HG02571 (cell line): ENCODE results near the gene GOLPH3L.
"Not testable (repeated sequence)": the region's sequence is repeated elsewhere in the genome, so short reads cannot be mapped to it uniquely, and the experiment has no call there.

Experiments
- ATAC-seq: cut with Tn5 transposase; IDR thresholded peaks from one replicate; pipeline ENCODE4 v1.9.1; 2021; ENCODE audit warnings: mild to moderate bottlenecking, moderate library complexity; ENCODE audit not compliant: unreplicated experiment

The GOLPH3L gene

GRCh38 chr1:150696995-150697927 lies at the start of gene GOLPH3L:
Gene GOLPH3L, minus strand, starts transcription at chr1:150697154. Its CDS starts 2,316 bp downstream, at chr1:150694838.
- ATAC-seq, result peak; percentile 98

- no peak for ATAC-seq
These were observed 33.3 kb upstream of the GOLPH3L start for GRCh38 chr1:150730130-150730721.

- no peak for ATAC-seq
These were observed 27.4 kb upstream of the GOLPH3L start for GRCh38 chr1:150724336-150724735.

GRCh38 chr1:150720703-150721102 lies 23.7 kb upstream of the GOLPH3L start, which contains the start of gene HORMAD1:
Gene HORMAD1, minus strand, starts transcription at chr1:150720895. Its CDS starts 1,390 bp downstream, at chr1:150719505.
- no peak for ATAC-seq

- no peak for ATAC-seq
These were observed 23.1 kb upstream of the GOLPH3L start for GRCh38 chr1:150720098-150720497.

GRCh38 chr1:150718225-150718891 lies 21.4 kb upstream of the GOLPH3L start:
- no peak for ATAC-seq

- not testable (repeated sequence) for ATAC-seq
These were observed 12.1 kb upstream of the GOLPH3L start for GRCh38 chr1:150709031-150709430.

- peak; percentile 71 for ATAC-seq
These were observed 11.6 kb upstream of the GOLPH3L start for GRCh38 chr1:150708595-150708994.

- no peak for ATAC-seq
These were observed 9.1 kb upstream of the GOLPH3L start for GRCh38 chr1:150706091-150706490.

GRCh38 chr1:150703427-150703826 lies 6.5 kb upstream of the GOLPH3L start:
- ATAC-seq, result no peak

GRCh38 chr1:150696590-150696989 lies 364 bp downstream of the GOLPH3L start:
- no peak for ATAC-seq

- ATAC-seq, result no peak
These were observed 792 bp downstream of the GOLPH3L start for GRCh38 chr1:150696162-150696561.

- no peak for ATAC-seq
These were observed 1.4 kb downstream of the GOLPH3L start for GRCh38 chr1:150695561-150695960.

- no peak for ATAC-seq
These were observed 4.2 kb downstream of the GOLPH3L start for GRCh38 chr1:150692720-150693119.

- no peak for ATAC-seq
These were observed 8.2 kb downstream of the GOLPH3L start for GRCh38 chr1:150688763-150689162.

- ATAC-seq, result no peak
These were observed 10.7 kb downstream of the GOLPH3L start for GRCh38 chr1:150686275-150686674.

GRCh38 chr1:150683914-150684313 lies 13.0 kb downstream of the GOLPH3L start:
- no peak for ATAC-seq

GRCh38 chr1:150678988-150679387 lies 18.0 kb downstream of the GOLPH3L start:
- no peak for ATAC-seq

GRCh38 chr1:150674881-150675280 lies 22.1 kb downstream of the GOLPH3L start:
- ATAC-seq, result no peak

GRCh38 chr1:150663321-150663720 lies 33.6 kb downstream of the GOLPH3L start:
- no peak for ATAC-seq

GRCh38 chr1:150662811-150663210 lies 34.1 kb downstream of the GOLPH3L start:
- no peak for ATAC-seq
